Myocyte (in vitro differentiated cells): ENCODE results near the gene MARCHF3. TPM values are rescaled to one million over a fixed set of nuclear protein-coding genes. Genes with fewer than 3 reads are reported as not detected.
"Not testable (repeated sequence)": the region's sequence is repeated elsewhere in the genome, so short reads cannot be mapped to it uniquely, and the experiment has no call there.

Experiments used
- DNase-seq: peaks from one replicate; pipeline ENCODE4 v3.0.0-alpha.2; 2012; ENCODE audit warnings: low read depth
- total RNA-seq: library from RNA; depleted of rRNA; stranded (reverse); fragments of >200 nt; gene quantifications from 2 replicates; pipeline ENCODE4 v1.2.3, GENCODE V29; 2014

Gene MARCHF3
- total RNA-seq, 1 donor from 2014 or later, result 12.6 TPM

GRCh38 chr5:126852841-126853271 lies 177.5 kb downstream of the MARCHF3 start:
- no peak for DNase-seq

GRCh38 chr5:126852091-126852571 lies 178.2 kb downstream of the MARCHF3 start:
- DNase-seq, result no peak

- no peak for DNase-seq
Observed at GRCh38 chr5:126851501-126852011, 178.8 kb downstream of the MARCHF3 start.

GRCh38 chr5:126849101-126849678 lies 181.2 kb downstream of the MARCHF3 start:
- DNase-seq, result no peak

- DNase-seq, result no peak
Observed at GRCh38 chr5:126848253-126848652, 182.1 kb downstream of the MARCHF3 start.

GRCh38 chr5:126847826-126848251 lies 182.5 kb downstream of the MARCHF3 start:
- no peak for DNase-seq

- no peak for DNase-seq
Observed at GRCh38 chr5:126847456-126847820, 182.9 kb downstream of the MARCHF3 start.

GRCh38 chr5:126846744-126847455 lies 183.5 kb downstream of the MARCHF3 start:
- no peak for DNase-seq

GRCh38 chr5:126846344-126846743 lies 184.0 kb downstream of the MARCHF3 start:
- peak; percentile 40 for DNase-seq

- DNase-seq, result not testable (repeated sequence)
Observed at GRCh38 chr5:126845470-126846070, 184.8 kb downstream of the MARCHF3 start.

- DNase-seq, result not testable (repeated sequence)
Observed at GRCh38 chr5:126843375-126843774, 187.0 kb downstream of the MARCHF3 start.

- DNase-seq, result not testable (repeated sequence)
Observed at GRCh38 chr5:126839407-126839806, 191.0 kb downstream of the MARCHF3 start.

GRCh38 chr5:126837906-126838539 lies 192.3 kb downstream of the MARCHF3 start:
- DNase-seq, result peak; percentile 49

GRCh38 chr5:126837242-126837641 lies 193.1 kb downstream of the MARCHF3 start:
- no peak for DNase-seq

- no peak for DNase-seq
Observed at GRCh38 chr5:126836778-126837177, 193.6 kb downstream of the MARCHF3 start.

GRCh38 chr5:126831156-126831555 lies 199.2 kb downstream of the MARCHF3 start:
- no peak for DNase-seq

GRCh38 chr5:126830061-126830460 lies 200.3 kb downstream of the MARCHF3 start:
- no peak for DNase-seq

GRCh38 chr5:126829098-126829497 lies 201.3 kb downstream of the MARCHF3 start:
- no peak for DNase-seq

- no peak for DNase-seq
Observed at GRCh38 chr5:126826619-126827215, 203.6 kb downstream of the MARCHF3 start.

GRCh38 chr5:126819253-126819652 lies 211.1 kb downstream of the MARCHF3 start:
- DNase-seq, result no peak

- no peak for DNase-seq
Observed at GRCh38 chr5:126818736-126819135, 211.6 kb downstream of the MARCHF3 start.
